GM19452 (cell line): Measurements from ENCODE around the gene SYCE3.

Experiments
- ATAC-seq: cut with Tn5 transposase; IDR thresholded peaks from one replicate; pipeline ENCODE4 v1.9.1; 2021; ENCODE audit not compliant: unreplicated experiment

Gene SYCE3

GRCh38 chr22:50600967-50601668 lies 38.4 kb upstream of the SYCE3 start:
- ATAC-seq: no peak

- ATAC-seq: no peak
Measured at GRCh38 chr22:50600538-50600937, 37.8 kb upstream of the SYCE3 start, which contains the start of gene MAPK8IP2. Gene MAPK8IP2 (plus strand): TSS chr22:50600793. CDS start chr22:50600819, 26 bp downstream.

GRCh38 chr22:50599816-50600455 lies 37.2 kb upstream of the SYCE3 start:
- no peak for ATAC-seq

GRCh38 chr22:50597097-50597496 lies 34.4 kb upstream of the SYCE3 start:
- ATAC-seq: no peak

- ATAC-seq: no peak
Measured at GRCh38 chr22:50595189-50595588, 32.5 kb upstream of the SYCE3 start.

DNA sequence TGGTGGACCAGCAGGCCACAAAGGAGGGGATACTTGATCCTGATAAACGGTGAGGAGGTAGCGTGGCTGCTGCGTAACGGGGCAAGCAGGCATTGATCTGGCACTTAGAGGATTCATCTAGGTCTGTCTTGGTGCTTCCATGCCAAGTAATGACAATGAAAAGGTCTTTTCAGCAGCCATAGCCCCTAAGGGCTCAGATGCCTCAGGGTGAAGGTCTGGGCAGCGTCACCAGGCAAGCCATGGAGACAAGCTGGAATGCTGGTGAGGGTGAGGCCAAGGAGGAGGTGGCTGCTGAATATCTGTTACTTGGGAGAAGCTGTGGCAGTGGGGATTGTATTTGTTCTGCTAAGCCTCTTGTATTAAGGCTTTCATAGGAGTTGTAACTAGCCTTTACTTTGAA lies 24.7 kb upstream of the SYCE3 start:
- ATAC-seq: no peak

- ATAC-seq: no peak
Measured at GRCh38 chr22:50586416-50586815, 23.7 kb upstream of the SYCE3 start.

GRCh38 chr22:50585781-50586180 lies 23.1 kb upstream of the SYCE3 start:
- ATAC-seq: no peak

- no peak for ATAC-seq
Measured at GRCh38 chr22:50585238-50585637, 22.5 kb upstream of the SYCE3 start.

- no peak for ATAC-seq
Measured at GRCh38 chr22:50584106-50585096, 21.7 kb upstream of the SYCE3 start.

DNA sequence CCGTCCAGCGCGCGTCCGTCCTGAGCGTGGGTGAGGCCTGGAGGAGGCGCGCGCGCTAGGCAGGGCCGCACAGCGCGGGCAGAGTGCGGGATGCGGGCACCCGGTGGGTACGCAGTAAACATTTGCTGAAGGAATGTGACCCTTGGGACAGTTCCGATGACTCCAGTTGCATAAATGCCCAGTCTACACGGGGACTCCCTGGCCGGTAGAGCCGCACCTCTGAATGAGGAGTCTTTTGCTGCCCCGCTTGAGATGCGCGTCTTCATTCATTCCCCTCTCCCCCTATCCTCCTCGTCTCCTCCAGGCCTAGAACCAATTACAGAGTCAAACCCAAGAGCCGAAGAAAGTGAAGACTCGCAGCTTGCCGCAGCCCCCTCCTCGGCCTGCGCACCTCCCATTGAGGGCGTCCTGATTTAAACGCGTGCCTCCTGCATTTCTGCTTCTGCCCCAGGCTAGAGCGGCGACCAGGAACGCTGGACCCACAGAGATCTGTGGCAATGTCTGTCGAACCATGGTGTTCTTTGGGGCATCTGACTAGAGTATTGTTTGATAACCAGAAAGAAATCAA lies 20.7 kb upstream of the SYCE3 start:
- peak; percentile 28 for ATAC-seq

GRCh38 chr22:50582493-50583293 lies 20.0 kb upstream of the SYCE3 start, which contains the start of gene CHKB:
Gene CHKB (minus strand): TSS chr22:50582849. CDS start chr22:50582781, 68 bp downstream.
- ATAC-seq: peak; percentile 88

- peak; percentile 16 for ATAC-seq
Measured at GRCh38 chr22:50581950-50582492, 19.3 kb upstream of the SYCE3 start.

DNA sequence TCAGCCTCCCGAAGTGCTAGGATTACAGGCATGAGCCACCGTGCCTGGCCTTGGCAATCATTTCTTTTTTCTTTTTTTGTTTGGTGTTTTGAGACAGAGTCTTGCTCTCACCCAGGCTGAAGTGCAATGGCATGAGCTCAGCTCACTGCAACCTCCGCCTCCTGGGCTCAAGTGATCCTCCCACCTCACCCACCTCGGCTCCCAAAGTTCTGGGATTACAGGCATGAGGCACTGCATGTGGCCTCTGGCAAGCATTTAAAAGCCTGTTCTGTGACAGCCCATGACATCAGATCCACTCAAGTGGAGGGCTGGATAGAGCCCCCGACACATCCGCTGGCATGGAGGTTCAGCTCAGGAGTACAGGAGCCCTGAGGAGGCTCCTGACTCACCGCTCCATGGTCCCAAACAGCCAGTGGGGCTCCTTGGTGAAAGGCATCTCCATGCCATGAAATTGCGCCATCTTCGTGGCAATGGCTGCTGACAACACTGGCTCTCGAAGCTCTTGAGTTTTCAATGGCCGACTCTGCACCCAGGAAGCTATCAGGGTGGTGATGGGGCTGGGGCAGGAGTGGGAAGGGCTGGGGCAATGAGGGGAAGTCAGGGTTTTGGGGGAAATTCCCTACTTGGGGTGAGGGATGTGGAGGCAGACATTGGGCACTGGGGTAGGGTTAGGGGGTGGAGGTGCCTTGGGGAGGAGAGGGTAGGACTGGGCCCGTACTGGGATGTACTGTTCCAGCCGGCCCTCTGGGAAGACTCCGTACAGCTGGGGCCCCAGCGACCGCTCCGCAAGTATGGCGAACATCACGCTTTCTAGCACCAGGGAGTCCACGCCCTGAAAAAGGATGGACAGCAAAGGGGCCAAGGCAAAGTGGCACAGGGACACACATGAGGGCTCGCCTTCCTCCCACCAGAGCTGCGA lies 18.6 kb upstream of the SYCE3 start:
- ATAC-seq: no peak

GRCh38 chr22:50579752-50580151 lies 17.0 kb upstream of the SYCE3 start:
- ATAC-seq: no peak

- ATAC-seq: no peak
Measured at GRCh38 chr22:50578776-50579310, 16.1 kb upstream of the SYCE3 start.

GRCh38 chr22:50577987-50578775 lies 15.5 kb upstream of the SYCE3 start, which contains the start of gene CPT1B:
Gene CPT1B (minus strand): TSS chr22:50578427. CDS start chr22:50577915, 512 bp downstream.
- no peak for ATAC-seq

GRCh38 chr22:50577697-50577986 lies 14.9 kb upstream of the SYCE3 start:
- no peak for ATAC-seq
